Hepatocyte (in vitro differentiated cells): ENCODE data around the gene ARL6IP5.

ENCODE experiments used
- CTCF ChIP-seq: fragments of 200-600 bp; sonication (generic); IDR thresholded peaks from 2 replicates; pipeline ENCODE4 v1.5.1; 2016; ENCODE audit warnings: antibody characterized with exemption, mild to moderate bottlenecking; ENCODE audit not compliant: poor library complexity
- EZH2 ChIP-seq: fragments of 200-600 bp; sonication (generic); IDR thresholded peaks from 2 replicates; pipeline ENCODE4 v1.6.1; 2016; ENCODE audit warnings: antibody characterized with exemption, mild to moderate bottlenecking, borderline replicate concordance
- EZH2phosphoT487 ChIP-seq: fragments of 200-600 bp; sonication (generic); IDR thresholded peaks from one replicate; pipeline ENCODE4 v1.6.1; 2018; ENCODE audit warnings: antibody characterized with exemption, mild to moderate bottlenecking, low read depth, moderate library complexity; ENCODE audit not compliant: unreplicated experiment, severe bottlenecking

DNA sequence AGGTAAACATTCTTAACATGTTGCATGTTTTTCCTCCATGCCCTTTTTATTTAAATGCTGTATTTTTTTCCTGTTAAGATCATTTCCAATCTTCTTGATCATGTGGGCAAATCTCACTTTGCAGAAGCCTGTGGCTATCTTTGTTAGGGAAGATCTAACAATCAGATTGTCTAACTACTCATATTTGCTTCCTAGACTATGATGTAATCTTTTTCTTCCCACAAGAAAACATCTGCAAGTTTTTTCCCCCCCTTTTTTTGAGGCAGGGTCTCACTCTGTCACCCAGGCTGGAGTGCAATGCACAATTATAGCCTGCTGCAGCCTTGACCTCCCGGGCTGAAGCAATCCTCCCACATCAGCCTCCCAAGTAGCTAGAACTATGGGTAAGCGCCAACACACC, 52.7 kb downstream of the ARL6IP5 start:
- TF ChIP-seq CTCF = no peak
- no peak for TF ChIP-seq EZH2
- TF ChIP-seq EZH2phosphoT487 = no peak
